HG03280 (cell line): ENCODE data around the gene GRIK3.
"Not testable (repeated sequence)": the region's sequence is repeated elsewhere in the genome, so short reads cannot be mapped to it uniquely, and the experiment has no call there.

Source experiments
- ATAC-seq: cut with Tn5 transposase; IDR thresholded peaks from one replicate; pipeline ENCODE4 v1.9.1; 2021; ENCODE audit warnings: mild to moderate bottlenecking, moderate library complexity; ENCODE audit not compliant: unreplicated experiment

The GRIK3 gene

DNA sequence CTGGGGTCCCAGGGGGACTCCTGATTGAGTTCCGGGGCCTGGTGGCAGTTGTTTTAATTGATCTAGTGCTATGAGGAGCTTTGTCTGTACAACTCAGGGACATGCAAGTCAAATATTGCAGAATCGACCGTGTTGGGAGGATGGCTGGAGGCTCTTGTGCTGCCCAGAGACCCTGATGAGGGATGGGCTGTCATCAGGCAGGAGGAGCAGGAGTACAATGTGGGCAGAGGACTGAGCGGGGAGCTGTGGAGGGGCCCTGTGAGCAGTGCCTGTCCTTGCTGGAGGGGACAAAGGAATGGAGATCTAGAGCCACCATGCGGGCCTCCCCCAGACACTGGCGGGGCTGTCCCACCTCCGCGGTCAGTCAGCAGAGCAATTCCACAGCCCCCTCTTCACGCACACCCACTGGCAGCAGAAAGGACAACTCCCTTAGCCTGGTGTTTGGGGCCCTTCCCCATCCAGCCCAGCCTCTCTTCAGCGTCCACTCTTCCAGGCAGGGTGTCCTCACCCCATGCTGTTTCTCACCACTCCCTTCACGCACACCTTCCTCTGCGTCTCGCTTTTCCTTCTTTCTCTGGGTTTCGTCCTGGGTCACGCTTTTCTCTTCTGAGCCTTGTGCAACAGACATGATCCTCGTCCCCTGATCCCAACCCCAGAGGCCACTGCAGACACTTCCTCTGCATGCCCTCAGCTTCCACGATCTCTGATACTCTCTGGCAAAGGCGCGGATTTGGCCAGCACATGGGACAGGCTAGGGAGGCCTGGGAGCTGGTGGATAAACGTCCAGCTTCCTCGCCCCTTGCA lies 122.6 kb downstream of the GRIK3 start:
- no peak for ATAC-seq

DNA sequence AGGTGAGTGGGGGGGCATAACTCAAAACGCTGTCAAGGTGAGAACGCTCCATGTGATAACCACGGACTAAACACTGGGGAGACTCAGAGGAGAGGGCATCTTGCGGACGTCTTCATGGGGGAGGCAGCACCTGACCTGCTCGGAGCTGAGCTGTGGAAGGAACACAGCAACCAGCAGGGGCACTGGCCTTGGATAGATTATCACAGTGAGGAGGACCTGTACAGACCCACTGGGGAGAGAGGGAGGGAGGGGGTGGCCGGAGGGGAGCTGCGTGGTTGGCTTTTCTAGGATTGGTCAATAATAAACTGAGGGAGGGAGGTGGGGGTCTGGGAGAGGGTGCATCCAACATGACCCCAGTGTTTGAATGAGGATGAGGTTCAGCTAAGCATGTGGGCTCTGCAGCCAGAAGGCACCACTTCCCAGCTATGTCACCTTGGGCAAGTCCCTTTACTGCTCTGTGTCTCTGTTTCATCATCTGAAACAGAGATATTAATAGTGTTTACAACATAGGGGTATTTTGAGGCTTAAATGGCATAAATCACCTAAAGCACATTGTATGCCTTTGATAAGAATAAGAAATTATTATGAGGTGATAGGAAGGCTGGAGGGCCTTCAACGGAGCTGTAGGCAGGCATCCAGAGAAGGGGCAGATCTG lies 123.3 kb downstream of the GRIK3 start:
- ATAC-seq = no peak

DNA sequence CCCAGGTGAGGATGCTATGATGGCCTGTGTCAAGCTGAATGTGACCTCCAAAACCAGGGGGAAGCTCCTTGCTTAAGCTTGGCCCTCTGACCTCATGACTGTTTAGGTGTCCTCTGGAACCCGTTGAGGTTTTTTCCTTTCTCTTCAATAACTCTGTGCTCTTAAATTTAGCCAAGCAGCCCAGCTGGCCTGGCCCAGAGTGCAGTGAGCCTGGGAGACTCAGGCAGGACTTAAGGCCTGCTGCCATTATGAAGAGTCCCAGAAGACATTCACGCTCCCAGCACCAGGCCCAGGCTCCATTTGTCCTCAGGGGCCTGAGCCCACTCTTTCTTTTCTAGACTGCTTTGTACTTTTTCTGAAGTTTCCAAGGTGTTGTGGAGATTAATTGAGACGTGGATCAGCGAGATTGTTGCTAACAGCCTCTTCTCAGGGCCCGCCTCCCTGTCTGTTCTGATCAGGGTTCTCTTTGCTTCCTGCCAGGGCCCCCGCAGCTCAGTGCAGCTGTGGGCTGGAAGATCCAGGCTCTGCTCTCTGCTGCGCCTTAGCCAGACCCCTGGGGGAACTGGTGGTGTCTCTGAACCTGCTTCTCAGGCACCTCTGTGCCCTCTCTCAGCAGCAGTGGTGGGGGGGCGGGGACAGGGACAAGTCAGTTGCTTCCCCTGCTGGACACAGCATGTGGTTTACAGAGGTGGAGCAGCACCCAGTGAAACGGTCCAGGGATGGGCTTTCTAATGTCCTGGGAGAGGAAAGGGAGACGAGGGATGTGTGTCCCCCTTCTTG lies 124.2 kb downstream of the GRIK3 start:
- ATAC-seq = no peak

DNA sequence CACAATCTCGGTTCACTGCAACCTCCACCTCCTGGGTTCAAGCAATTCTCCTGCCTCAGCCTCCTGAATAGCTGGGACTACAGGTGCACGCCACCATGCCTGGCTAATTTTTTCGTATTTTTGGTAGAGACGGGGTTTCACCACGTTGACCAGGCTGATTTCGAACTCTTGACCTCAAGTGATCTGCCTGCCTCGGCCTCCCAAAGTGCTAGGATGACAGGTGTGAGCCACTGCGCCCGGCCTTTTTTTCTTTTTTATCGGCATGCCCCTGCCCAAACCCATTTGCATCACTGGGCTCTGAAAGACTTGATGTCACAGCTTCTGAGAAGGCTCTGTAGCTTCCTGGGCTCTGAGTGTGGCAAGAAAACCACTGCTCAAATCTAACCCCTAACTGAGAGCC lies 125.0 kb downstream of the GRIK3 start:
- not testable (repeated sequence) for ATAC-seq

DNA sequence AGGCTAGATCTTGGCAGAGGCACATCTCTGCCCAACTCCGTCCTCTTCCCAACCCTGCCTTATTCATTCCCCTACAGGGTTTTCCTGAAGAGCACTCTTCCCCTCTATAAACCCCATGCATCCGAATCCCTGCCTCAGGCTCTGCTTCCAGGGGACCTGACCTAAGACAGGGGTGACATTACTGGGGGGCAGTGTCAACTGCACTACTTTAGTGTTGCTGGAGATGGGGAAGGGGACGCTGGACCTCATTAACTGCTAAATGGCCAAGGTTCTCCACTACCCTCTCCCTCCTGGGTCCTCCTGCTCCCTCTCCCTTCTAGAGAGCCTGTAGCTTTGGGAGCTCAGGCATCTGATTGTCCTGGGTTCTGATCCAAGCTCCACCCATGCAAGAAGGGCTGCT lies 126.2 kb downstream of the GRIK3 start:
- no peak for ATAC-seq

DNA sequence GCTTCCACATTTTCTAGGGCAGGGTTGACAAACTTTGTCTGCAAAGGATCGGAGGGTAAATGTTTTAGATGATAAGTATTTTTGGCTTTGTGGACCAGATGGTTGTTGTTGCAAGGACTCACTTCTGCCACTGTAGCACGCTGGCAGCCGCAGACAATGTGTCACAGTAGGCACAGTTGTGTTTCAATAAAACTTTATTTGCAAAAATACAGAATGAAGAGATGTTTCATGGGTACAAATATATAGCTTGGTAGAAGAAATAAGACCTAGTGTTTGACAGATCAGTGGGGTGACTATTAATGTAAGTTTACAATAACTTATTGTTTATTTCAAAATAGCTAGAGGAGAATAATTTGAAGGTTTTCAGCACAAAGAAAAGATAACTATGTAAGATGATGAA lies 127.8 kb downstream of the GRIK3 start:
- no peak for ATAC-seq

DNA sequence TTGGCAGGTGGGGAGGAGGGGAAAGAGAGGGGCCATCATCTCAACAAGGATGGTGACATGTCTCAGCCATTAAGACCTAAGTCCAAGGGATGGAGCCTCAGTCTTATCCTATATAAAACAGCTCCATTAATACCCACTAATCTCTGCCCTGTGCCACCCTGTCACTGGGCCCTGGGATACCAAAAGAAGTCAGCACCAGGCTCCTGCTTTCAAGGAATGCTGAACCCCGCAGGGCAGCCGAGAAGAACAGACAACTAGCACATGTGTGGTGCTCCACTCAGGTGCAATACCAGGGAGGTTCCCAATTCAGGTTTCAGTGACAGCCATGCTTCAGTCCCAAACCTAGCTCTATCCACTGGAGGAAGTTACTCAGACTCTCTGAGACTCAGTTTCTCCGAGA lies 128.4 kb downstream of the GRIK3 start:
- ATAC-seq = no peak

DNA sequence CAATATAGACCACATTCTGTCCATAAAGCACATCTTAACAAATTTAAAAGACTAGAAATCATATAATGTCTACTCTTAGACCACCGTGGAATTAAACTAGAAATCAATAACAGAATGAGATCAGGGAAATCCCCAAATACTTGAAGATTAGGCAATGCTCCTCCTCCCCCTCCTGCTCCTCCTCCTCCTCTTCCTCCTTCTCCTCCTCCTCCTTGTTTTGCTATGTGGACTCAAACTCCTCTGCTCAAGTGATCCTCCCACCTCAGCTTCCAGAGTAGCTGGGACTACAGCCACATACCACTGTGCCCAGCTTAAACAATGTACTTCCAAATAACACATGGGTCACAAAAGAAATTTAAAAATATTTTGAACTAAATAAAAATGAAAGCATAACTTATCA lies 134.2 kb downstream of the GRIK3 start:
- no peak for ATAC-seq

DNA sequence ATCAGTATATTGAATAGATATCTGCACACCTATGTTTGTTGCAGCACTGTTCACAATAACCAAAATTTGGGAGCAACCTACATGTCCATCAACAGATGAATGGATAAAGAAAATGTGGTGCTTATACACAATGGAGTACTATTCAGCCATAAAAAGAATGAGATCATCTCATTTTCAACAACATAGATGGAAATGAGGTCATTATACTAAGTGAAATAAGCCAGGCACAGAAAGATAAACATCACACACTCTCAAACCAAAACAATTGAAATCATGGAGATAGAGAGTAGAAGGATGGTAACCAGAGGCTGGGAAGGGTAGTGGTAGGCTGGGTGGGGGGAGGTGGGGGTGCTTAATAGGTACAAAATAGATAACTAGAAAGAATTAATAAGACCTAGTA lies 136.5 kb downstream of the GRIK3 start:
- ATAC-seq = not testable (repeated sequence)

DNA sequence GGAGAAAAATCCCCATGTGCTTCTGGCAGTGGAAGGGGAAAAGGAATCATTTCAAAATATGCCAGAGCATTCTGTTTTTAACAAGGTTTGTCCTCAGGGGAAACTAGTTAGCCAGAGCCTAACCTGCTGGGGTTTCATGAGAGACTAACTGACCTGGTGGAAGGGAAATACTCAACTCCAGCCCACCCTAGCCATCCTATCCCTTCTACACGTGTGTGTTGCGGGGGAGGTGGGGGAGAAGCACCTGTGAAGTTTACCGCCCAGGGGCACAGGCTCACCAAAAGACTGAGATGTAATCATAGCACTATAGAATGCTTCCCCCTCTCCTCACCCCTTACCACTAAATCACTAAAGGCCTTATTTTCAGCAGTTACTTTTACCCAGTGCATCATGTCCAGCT lies 139.5 kb downstream of the GRIK3 start:
- no peak for ATAC-seq

DNA sequence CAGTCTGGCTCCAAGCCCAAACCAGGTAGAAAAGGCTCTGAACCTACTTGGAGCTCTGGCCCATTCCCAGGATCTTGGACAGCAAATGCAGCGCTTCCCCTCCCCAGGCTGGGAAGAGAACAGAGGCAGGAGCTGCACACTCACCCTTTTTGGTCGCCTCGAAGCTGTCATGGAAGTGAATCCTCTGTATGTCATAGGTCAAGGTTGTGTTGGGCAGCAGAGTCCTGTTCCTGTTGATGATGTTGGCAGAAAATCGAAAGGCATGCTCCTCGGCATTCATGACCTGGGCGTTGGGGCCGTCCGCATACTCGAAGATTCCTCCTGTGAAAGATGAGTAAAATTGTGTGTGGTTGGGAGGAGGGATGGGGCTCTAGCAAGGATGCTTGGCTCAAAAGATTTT lies 143.5 kb downstream of the GRIK3 start:
- no peak for ATAC-seq

DNA sequence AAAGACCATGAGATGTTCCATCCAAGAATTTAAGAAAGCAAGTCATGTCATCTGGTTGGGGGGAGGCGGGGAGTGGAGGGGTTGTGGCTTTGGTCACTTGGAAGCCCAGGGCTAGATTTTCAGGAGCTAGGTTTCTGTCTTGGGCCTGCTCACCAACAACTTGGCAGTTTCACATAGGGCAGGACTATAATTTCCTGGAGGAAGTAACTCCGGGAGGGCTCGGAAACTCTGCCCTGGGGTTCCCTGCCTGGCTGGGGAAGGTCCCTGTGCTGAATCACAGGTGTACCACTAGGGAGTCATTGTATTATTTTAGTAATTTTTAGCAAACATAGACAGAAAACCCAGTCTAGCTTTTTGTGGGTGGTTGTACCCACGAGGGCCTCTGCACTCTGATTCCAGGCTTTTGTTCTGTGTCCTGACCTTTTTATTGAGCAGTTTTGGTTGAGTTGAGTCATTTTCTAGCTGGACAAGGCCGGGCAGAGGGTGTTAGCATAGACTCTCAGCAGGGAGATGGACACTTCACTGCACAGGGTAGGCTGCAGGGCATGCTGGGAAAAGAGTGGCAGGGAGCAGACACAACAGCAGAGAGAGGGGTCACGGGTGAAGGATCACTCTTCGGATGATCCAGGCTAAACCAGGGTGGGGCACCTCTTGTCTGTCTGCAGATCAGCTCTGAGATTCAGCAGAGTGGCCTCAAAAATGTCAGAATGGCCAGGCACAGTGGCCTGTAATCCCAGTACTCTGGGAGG lies 144.7 kb downstream of the GRIK3 start:
- ATAC-seq = no peak

DNA sequence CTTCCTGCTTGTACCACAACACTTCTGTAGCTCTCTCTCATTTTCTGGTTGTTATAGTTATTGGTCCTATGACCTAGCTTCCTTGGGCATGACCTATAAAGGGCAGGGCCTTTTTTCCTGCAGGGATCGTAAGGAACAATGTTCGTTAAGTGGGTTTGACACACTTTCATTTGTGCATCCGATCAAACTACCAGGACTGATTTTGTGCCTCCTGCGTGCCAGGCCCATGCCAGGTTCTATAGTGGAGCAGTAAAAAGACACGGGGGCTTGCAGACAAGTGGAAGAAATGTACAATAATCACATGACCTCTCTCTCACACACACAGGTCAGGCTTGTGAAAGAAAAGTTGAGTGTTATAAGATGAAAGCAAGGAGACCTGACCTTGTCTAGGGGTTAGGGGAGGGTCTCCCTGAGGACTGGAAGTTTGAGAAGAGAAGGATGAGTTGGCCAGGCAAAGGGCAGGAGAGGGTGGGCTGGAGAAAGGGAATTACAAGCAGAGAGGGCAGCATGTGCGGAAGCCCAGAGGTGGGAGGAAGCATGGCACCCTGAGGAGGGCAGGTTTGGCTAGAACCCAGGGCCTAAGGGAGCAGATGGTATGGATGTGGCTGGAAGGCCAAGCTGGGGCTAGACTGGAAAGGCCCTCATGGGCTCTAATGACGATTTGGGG lies 145.4 kb downstream of the GRIK3 start:
- ATAC-seq = no peak

DNA sequence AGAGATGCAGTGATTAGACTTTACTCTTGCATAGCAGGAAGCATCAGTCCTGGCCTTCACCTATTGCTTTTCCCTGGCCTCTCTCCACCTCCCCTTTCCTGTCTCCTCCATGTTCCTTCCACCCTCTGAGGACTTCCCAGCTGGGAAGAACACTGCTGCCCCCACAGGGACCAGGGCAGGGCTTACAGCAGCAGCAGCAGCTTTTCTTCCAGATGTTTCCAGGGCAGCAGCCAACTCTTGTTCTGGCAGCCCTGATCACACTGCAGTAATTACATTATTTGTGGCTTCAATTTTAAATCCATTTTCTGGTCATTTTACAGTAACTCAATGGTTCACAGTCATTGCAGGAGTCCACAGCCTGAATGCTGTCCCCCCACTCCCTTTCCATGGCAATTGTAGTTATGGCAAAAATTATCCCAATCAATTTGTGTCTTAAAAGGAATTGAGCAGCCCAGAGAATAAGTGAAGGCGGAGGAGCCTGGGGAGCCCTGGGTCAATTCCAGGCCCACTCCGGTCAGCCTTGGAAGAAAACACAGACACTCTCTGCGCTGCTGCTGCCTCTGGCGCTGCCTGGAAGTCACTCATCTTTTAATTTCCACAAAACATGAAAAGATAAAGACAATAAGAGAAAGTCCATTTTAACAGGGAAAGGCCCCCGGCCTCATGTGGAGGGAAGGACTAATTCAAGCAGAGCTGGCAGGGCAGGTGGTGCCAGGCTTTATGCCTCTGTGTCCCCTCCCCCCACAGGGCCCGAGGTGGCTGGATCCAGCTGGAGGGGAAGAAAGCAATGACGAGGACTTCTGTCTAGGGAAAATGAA lies 148.6 kb downstream of the GRIK3 start:
- no peak for ATAC-seq

DNA sequence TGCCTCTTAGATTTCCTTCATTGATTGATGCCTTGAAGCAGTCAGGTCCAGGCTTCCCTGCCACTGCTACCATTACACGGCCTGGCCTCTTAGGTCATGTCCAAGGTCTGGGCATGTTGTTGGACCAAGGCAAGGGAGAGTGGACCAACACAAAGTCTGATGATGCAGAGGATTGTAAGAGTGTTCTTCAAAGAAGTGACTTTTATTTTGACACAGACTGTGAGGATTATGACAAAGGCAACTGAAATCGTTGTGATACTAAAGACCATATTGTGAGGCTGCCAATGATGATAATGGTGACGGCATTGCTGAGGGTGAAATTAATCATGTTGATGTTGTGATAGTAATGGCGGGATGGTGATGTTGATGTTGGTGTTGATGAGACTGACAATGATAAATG lies 149.5 kb downstream of the GRIK3 start:
- ATAC-seq = no peak

DNA sequence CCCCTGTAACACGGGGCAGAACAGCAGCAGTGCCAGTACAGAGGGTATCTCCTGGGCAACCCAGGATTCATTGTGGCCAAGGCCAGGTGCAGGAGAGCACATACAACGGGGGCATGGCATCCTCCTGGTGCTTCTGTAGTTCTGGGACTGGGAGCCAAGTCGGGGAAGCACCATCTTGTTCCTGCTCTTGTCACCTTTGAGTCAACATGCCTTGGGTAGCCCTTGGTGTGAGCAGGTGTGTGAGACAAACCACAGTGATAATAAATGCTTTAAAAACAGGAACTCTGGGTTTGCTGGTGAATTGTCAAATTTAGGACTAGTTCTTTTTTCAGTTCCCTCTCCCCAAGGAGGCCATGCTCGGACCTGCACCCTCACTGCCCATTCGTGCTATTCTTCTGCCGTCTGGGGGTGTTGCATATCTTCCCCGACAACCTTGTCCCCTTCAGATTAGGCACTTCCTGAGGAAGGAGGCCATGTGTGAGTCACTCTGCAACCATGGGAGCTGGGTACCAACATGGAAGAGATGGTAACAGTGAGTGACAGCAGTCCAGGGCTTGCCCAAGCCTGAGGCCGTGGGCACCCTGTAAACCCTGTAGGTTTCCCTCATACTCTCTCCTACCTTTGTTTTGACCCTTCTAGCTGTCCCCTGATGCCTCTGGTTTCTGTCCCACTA lies 150.2 kb downstream of the GRIK3 start:
- ATAC-seq = no peak

DNA sequence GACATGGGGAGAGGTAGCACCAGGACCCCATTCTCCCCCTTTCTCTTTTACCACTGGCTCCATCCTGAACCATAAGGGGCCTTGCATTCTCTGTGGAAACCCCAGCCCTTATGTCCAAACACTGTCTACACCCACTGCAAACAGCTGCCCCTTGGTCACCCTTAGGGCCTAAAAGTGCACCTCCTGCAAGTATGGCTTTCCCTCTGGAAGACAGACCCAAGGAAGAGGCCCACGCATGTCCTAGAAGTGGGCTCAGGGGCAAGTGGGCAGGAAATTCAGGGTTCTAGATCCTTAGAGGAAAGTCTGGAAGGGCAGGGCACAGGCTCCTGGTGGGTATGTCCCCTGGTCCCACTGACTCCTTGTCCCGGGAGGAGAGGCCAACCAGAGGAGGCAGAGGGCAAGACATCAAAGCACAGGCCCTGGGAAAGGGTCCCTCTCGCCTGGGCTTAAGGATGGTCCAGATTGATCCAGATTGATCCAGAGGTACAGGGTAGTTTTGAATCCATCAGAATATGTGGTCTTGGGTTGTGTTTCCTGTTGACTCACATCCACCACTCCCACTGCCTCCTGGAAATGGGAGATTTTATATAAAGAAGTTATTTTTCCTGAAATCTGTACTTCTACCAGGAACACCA lies 150.9 kb downstream of the GRIK3 start:
- no peak for ATAC-seq

DNA sequence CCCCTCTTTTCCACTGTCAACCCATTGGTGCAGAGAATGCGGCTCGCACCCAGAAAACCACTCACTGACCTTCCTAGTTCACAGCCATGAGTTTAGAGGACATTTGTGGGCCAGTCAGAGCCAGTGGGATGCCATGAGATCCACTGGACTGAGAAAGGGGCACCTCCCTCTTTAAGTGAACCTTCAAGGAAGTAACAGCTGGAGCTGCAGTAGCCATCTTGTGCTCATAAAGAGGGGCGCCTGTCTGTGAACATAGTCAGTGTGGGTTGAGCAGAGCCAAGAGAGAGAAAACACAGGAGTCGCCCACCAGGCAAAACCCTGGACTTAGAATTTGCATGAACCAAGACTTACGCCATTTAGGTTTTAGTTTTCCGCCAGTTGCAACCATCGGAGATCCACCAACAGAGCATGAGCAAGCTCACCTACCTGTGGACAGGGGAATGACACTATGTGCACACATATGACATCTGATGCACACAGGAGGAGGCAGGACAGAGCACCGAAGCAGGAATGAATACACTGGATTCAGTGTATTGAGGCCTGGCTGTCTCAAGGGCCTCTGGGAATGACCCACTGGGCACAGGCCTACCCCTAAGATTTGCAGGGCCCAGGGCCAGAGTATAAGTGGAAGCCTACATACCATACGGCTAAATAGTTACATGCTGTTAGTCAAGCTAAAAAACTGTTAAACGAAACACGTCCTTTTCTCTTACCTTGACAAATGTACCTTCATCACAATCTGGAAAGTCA lies 151.6 kb downstream of the GRIK3 start:
- no peak for ATAC-seq
